ENCODE results near the gene ZNF281. TPM values are rescaled to one million over a fixed set of nuclear protein-coding genes. Genes with fewer than 3 reads are reported as not detected.

Gene ZNF281
- total RNA-seq, 1 donor from 2014 or later, result 47.1 TPM

- Histone ChIP-seq H4K20me1 (ENCODE audit: low read depth) (no peaks in the 10 kb centered on the region), H2AFZ (replicated peaks) (no peak overlapping the region), H3K4me3 (no peak overlapping the region), H3K79me2 (ENCODE audit: low read depth) (no peaks in the 10 kb centered on the region), H3F3A (ENCODE audit: low read depth) (peaks cover 15% of the 10 kb centered on the region), H3K9me3 (ENCODE audit: low read depth) (no peaks in the 10 kb centered on the region), H3K27ac (no peak overlapping the region), H3K4me2 (no peak overlapping the region), H3K27me3 (no peaks in the 10 kb centered on the region), H3K9ac (no peak overlapping the region), H3K4me1 (peaks cover 13% of the 10 kb centered on the region), H3K36me3 (no peaks in the 10 kb centered on the region)
- Mint-ChIP-seq H3K27me3 (ENCODE audit: insufficient read depth, low read depth) (no peaks in the 10 kb centered on the region), H3K27ac (no peak overlapping the region), H3K4me3 (no peak overlapping the region), H3K36me3 (no peaks in the 10 kb centered on the region), H3K9me3 (peaks cover 2% of the 10 kb centered on the region), H3K4me1 (peaks cover 7% of the 10 kb centered on the region)
- no peak for DNase-seq (ENCODE audit: low spot score)
- TF ChIP-seq EZH2 (IDR thresholded peaks at IDR 0.05) (no peak), EZH2phosphoT487 (IDR thresholded peaks at IDR 0.05) (no peak), CTCF (IDR thresholded peaks at IDR 0.05) (no peak)
These were observed 44.6 kb upstream of the ZNF281 start for GRCh38 chr1:200454425-200454824.

GRCh38 chr1:200453553-200453905 lies 43.7 kb upstream of the ZNF281 start:
- Mint-ChIP-seq H3K27ac (no peak overlapping the region), H3K4me1 (peaks cover 7% of the 10 kb centered on the region), H3K4me3 (no peak overlapping the region), H3K9me3 (no peaks in the 10 kb centered on the region), H3K27me3 (ENCODE audit: insufficient read depth, low read depth) (no peaks in the 10 kb centered on the region), H3K36me3 (no peaks in the 10 kb centered on the region)
- peaks cover 15% of the 10 kb centered on the region for H3F3A ChIP-seq (ENCODE audit: low read depth)
- H3K36me3 ChIP-seq, result no peaks in the 10 kb centered on the region
- H4K20me1 ChIP-seq (ENCODE audit: low read depth), result no peaks in the 10 kb centered on the region
- no peaks in the 10 kb centered on the region for H3K79me2 ChIP-seq (ENCODE audit: low read depth)
- TF ChIP-seq CTCF (IDR thresholded peaks at IDR 0.05), result no peak
- TF ChIP-seq EZH2 (IDR thresholded peaks at IDR 0.05), result no peak
- TF ChIP-seq EZH2phosphoT487 (IDR thresholded peaks at IDR 0.05), result no peak
- H3K4me1 ChIP-seq, result peaks cover 13% of the 10 kb centered on the region
- no peak overlapping the region for H3K9ac ChIP-seq
- peak overlapping the region; percentile 45 for H2AFZ ChIP-seq (replicated peaks)
- H3K9me3 ChIP-seq (ENCODE audit: low read depth), result no peaks in the 10 kb centered on the region
- H3K27me3 ChIP-seq, result no peaks in the 10 kb centered on the region
- DNase-seq (ENCODE audit: low spot score), result no peak
- H3K27ac ChIP-seq, result no peak overlapping the region
- H3K4me2 ChIP-seq, result peak overlapping the region; percentile 50
- no peak overlapping the region for H3K4me3 ChIP-seq

GRCh38 chr1:200452850-200453552 lies 43.2 kb upstream of the ZNF281 start:
- peak overlapping the region; percentile 45 for H2AFZ ChIP-seq (replicated peaks)
- no peaks in the 10 kb centered on the region for H3K27me3 ChIP-seq
- peaks cover 15% of the 10 kb centered on the region for H3F3A ChIP-seq (ENCODE audit: low read depth)
- Mint-ChIP-seq H3K27ac (peak overlapping the region; percentile 14), H3K9me3 (no peaks in the 10 kb centered on the region), H3K27me3 (ENCODE audit: insufficient read depth, low read depth) (no peaks in the 10 kb centered on the region), H3K4me3 (no peak overlapping the region), H3K36me3 (no peaks in the 10 kb centered on the region), H3K4me1 (peaks cover 7% of the 10 kb centered on the region)
- H3K27ac ChIP-seq, result peak overlapping the region; percentile 16
- no peaks in the 10 kb centered on the region for H3K9me3 ChIP-seq (ENCODE audit: low read depth)
- H3K36me3 ChIP-seq, result no peaks in the 10 kb centered on the region
- H3K4me2 ChIP-seq, result peak overlapping the region; percentile 50
- H3K79me2 ChIP-seq (ENCODE audit: low read depth), result no peaks in the 10 kb centered on the region
- TF ChIP-seq EZH2phosphoT487 (IDR thresholded peaks at IDR 0.05) (no peak), EZH2 (IDR thresholded peaks at IDR 0.05) (no peak), CTCF (IDR thresholded peaks at IDR 0.05) (no peak)
- peaks cover 13% of the 10 kb centered on the region for H3K4me1 ChIP-seq
- peak; percentile 39 for DNase-seq (ENCODE audit: low spot score)
- H3K4me3 ChIP-seq, result no peak overlapping the region
- no peaks in the 10 kb centered on the region for H4K20me1 ChIP-seq (ENCODE audit: low read depth)
- no peak overlapping the region for H3K9ac ChIP-seq
